Stimulated activated CD8-positive, alpha-beta memory T cell treated with anti-CD3 and anti-CD28 coated beads, Interleukin-2, amount 100 ng/mL, for 1 hour (primary cell): ENCODE data around the gene PMFBP1.
"Not testable (repeated sequence)": the region's sequence is repeated elsewhere in the genome, so short reads cannot be mapped to it uniquely, and the experiment has no call there.

Source experiments
- DNase-seq, 2 donors: peaks; one replicate each; pipeline ENCODE4 v3.0.0-alpha.2; 2020; ENCODE audit warnings: low read depth in 2 of 2

The PMFBP1 gene

GRCh38 chr16:72105978-72106377 lies 66.0 kb downstream of the PMFBP1 start:
- no peak for DNase-seq

- no peak for DNase-seq
These were observed 67.0 kb downstream of the PMFBP1 start for GRCh38 chr16:72104905-72105304.

DNA sequence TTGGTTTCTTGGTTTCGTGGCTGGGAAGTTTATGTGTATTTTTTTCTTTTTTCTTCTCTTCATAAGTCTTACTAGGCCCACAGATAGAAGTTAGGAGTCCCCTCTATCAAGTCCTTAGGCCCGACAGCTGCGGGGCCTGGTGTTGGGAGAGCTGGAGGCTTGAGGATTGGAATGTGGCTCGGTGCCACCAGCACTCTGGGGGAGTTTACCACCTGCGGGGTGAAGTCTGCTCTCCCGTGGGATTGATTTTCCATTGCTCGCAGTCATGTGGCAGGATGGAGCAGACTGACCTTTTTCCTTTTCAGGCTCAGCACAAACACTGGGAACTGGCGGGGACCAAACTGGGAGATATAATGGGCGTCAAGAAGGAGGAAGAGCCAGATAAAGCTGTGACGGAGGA lies 70.8 kb downstream of the PMFBP1 start:
- DNase-seq, result no peak

DNA sequence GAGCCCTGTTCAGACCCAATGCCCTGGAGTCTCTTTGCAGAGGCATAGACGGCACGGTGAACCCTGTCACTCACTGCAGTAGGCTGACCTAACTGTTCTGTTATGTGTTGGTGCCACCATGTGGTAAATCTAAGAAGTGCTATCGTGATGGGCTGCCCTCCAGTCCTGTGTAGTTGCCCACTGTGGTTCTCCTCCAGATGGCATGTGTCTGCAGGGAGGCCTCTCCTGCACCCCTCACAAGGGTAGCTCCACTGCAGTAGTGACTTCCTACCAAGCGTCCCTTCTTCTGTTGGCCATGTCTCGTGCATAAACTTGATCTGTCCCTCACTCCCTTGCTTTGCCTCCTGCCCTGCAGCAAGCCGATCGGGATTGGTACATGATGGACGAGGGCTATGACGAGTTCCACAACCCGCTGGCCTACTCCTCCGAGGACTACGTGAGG lies 72.6 kb downstream of the PMFBP1 start:
- DNase-seq, result no peak

DNA sequence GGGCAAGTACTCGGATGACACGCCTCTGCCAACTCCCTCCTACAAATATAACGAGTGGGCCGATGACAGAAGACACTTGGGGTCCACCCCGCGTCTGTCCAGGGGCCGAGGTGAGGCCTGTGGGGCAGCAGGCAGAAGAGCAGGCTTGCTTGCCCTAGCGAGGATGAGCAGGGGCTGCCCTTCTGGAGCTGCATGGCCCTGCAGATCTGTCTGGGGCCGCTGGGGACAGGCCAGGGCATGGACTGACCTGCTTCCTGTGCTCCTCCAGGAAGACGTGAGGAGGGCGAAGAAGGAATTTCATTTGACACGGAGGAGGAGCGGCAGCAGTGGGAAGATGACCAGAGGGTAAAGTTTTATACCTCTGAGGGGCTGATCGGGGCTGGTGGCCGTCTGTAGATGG lies 73.0 kb downstream of the PMFBP1 start:
- no peak for DNase-seq

GRCh38 chr16:72094266-72094610 lies 77.7 kb downstream of the PMFBP1 start:
- no peak for DNase-seq

DNA sequence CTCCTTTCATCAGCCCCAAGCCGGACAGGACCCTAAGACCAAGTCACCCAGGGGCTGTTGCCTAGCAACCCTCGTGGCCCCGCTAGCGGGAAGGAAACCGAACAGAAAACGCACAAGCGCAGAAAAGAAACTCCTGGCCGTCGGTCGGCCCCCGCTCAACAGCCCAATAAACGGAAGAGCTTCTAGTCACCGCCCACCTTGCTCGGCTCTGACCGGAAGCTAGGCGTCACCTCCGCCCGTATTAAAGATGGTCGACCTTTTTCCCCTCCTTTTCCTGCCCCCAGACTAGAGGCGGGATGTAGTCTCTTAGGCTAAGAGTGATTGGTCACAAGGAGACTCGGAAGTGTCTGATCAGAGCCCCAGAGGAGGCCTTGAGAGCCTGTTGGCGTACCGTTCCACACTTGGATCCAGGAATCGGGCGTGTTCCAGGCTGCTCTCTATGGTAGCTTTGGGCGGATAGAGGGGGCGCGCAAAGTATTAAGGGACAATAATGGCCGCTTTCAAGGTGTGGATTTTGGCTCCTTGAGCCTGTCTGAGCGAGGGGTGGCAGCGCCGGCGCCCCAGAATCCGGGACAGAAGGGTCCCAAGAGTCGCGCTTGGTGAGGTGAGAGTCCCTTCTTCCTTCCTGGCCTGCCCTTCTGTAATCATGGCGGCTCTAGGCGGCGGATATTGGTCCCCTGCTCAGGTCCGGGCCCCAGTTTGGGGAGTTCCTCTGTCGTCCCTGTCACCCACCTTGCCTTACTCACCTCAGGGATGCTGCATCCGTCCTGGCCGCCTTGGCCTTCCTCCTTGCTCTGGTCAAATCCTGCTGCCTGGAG lies 78.3 kb downstream of the PMFBP1 start, which contains the start of the genes DHX38 and TXNL4B:
Gene DHX38, plus strand, starts transcription at position 400 of the 818 bp plus-strand sequence. CDS start 2,311 bp downstream, outside the sequence.
Gene TXNL4B, minus strand, starts transcription at position 173 of the 818 bp plus-strand sequence. CDS start 2,871 bp downstream, outside the sequence.
- DNase-seq, result peak; percentile 71 to 80

DNA sequence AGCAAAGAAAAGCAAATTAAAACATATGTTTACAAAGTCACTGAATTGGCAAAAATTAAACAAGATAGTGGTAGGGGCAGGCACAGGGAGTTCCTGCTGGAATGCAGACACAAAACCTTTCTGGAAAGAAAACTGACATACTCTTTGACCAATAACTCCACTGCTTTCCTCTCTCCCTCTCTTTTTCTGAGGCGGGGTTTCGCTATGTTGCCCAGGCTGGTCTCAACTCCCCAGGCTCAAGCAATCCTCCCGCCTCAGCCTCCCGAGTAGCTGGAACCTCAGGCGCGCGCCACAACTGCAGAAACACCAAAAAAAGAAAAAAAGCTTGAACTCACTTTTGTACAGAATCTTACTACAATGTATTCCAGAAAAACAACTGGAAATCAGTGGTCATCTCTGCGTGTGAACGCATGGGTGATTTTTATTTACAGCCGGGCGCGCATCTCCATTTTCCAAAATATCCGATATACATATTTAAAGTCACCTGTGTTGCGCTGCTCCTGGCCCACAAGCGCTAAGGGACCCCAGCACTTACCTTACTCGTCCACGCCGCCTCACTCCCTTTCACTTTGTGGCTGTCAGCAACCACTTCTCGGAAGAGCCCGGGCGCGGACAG lies 79.0 kb downstream of the PMFBP1 start:
- DNase-seq, result no peak

- no peak for DNase-seq
These were observed 80.7 kb downstream of the PMFBP1 start for GRCh38 chr16:72091217-72091616.

- DNase-seq, result no peak
These were observed 87.0 kb downstream of the PMFBP1 start for GRCh38 chr16:72085002-72085401.

DNA sequence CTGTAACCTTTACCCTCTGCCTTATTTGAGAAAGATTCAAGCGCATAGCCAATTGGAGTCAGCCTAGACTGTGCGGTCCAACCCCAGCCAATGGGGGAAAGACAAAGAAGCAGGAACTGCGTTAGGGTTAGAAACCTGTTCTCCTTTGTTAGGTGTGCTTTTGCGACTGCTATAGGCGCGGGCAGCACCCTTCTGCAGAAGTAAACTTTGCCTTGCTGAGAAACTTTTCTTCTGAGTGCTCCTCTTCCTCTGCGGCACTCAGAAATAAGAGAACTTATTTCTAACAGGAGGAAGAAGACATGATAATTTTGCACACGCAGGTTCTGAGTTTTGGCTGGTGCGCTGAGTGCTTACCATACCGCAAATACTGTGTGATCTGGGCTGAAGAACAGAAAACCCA lies 87.5 kb downstream of the PMFBP1 start:
- no peak for DNase-seq

DNA sequence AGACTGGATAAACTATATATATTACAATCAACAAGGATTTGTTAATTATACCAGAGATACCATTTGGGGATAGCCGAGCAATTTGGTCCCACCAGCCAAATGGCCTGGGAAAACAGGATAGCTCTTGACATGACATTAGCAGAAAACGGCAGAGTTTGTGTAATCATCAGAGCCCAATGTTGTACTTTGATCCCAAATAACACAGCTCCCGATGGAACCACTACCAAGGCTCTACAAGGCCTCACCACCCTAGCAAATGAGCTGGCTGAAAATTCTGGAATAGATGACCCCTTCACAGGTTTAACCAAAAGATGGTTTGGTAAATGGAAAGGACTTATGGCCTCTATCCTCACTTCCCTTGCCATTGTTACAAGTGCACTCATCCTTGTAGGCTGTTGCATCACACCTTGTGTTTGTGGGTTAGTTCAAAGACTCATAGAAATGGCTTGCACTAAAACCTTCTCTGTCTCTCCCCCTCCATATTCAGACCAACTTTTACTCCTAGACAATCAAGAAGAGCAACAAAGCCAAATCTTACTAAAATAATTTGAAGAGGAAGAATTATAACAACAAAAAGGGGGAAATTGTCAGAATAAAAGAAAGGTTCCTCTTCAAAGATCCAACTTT lies 88.1 kb downstream of the PMFBP1 start:
- DNase-seq, result no peak

- DNase-seq, result not testable (repeated sequence)
These were observed 94.8 kb downstream of the PMFBP1 start for GRCh38 chr16:72076991-72077706.

DNA sequence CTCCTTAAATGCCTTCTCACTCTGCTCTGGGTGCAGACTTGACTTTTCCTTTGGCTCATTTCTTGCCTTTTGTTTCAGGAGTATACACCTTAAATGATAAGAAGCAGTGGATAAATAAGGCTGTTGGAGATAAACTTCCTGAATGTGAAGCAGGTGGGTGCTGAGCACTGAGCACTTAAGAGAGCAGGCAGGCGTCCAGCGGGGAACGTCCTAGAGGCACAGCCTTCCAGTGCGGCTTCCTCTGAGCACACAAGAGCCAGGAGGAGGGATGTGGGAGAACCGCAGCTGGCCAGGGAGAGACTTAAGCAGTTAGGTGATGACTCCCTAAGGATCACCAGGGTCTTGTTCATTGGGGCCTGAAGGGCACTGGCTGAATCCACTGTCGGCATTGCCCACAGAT lies 96.9 kb downstream of the PMFBP1 start:
- not testable (repeated sequence) for DNase-seq

GRCh38 chr16:72073560-72074230 lies 98.3 kb downstream of the PMFBP1 start:
- no peak for DNase-seq

DNA sequence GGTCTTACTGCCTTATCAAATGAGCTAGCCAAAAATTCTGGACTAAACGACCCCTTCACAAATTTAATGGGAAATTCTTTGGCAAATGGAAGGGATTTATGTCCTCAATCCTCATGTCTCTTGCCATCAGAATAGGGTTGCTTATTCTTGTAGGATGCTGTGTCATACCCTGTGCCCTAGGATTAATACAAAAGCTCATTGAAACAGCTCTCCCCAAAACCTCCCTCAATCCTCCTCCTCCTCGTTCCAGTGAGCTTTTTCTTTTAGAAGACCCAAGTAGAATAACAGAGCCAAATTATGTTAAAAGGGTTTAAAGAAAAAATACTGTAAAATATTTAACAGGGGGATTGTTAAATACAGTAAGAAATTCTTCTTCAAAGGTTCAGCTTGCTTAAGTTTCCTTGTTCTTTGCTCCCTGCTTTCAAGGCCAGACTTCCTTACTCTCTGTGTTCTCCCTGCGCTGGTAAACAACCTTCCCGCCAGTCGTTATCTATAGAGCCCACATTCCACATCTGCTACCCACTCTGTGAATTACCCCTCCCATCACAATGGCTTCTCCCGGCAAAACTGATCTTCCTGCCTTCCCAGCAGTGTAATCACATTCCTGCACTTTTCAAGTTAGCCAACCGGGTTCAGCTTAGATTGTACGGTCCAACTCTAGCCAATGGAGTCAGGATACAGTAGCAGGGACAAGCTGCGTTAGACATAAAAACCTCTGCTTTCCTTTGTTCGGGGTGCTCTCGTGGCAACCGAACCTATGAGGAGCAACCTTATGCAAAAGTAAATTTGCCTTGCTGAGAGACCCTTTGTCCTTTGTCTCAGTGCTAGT lies 99.2 kb downstream of the PMFBP1 start:
- no peak for DNase-seq
